GM10248 (cell line): ENCODE measurements around the gene PRPSAP1.

Experiments used
- CTCF ChIA-PET: fragments of 300-600 bp; sonication (Branson Sonifier 250); formaldehyde crosslinking; extraction: SDS; loops from one replicate; lab custom pipeline; 2021; ENCODE audit warnings: antibody characterized with exemption; lab: Yijun Ruan, JAX
- POLR2A ChIA-PET: fragments of 350-650 bp; sonication (Branson Sonifier 250); formaldehyde crosslinking; extraction: SDS; loops from one replicate; lab custom pipeline; 2020; ENCODE audit warnings: antibody characterized with exemption; lab: Yijun Ruan, JAX
- DNase-seq: peaks from one replicate; pipeline ENCODE4 v3.0.0; 2012; ENCODE audit errors: extremely low spot score
- CTCF ChIP-seq: IDR thresholded peaks from 2 replicates; pipeline ENCODE4 v1.5.1; 2012; ENCODE audit warnings: mild to moderate bottlenecking, low read depth; ENCODE audit errors: extremely low read depth, missing control alignments, control extremely low read depth

PRPSAP1 gene

DNA sequence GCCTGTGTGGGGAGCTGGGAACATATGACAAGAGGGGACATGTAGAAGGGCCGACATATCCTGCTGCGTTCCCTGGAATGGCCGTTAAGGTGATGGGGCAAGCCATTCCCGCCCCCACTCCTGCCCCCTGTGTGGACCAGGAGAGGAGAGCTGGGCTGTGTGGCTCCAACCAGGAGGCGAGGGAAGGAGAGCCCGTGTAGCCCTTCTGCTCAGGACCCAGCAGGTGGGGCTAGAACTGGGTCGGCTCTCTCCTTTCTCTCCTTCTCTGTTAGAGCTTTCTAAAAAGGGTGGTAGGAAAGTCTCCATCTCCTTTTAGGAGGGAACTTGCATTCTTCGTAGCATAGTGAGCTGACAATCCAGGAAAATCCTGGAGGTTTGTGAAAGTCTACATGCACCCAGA lies 43.5 kb upstream of the PRPSAP1 start:
- CTCF ChIA-PET, result interaction anchor here (0.6 to 9.6 kb wide), 51 partner anchors 11 to 659 kb away, joined by 3 to 203 read pairs (median 7); partner anchors contain the start of genes PRPSAP1, QRICH2, SPHK1 and UBE2O

GRCh38 chr17:76395980-76396379 lies 42.3 kb upstream of the PRPSAP1 start:
- ChIA-PET CTCF (interaction anchor here (1.3 to 9.6 kb wide), 7 partner anchors 9 to 274 kb away, joined by 4 to 203 read pairs (median 50); partner anchors contain the start of gene SPHK1), POLR2A (no interaction called here)
- TF ChIP-seq CTCF, result no peak
- DNase-seq, result no peak

More for the DNA sequence above, 43.5 kb upstream of the PRPSAP1 start:
- DNase-seq, result no peak
- no peak for TF ChIP-seq CTCF
- POLR2A ChIA-PET, result no interaction called here

DNA sequence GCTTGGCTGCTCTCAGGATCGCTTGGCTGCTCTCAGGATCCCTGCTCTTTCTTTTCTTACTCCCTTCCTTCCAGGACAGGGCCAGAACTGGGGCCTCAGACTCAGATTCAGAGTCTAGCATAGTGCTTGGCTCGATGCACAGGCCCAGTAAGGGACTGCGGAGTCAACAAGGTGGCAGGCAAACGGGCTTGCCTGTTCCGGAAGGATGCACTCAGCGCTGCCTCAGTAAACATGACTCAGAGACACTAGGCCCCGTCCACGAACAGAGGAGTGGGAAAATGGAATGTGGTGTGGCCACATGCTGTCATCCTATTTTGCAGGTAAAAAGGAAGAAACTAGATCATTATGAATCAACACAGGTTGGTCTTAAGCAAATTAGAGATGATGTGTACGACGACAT lies 40.5 kb upstream of the PRPSAP1 start:
- TF ChIP-seq CTCF, result no peak
- DNase-seq, result no peak
- ChIA-PET POLR2A (interaction anchor here (0.5 to 0.6 kb wide), 2 partner anchors 56 to 400 kb away, joined by 4 to 5 read pairs; no protein-coding TSS in a partner anchor), CTCF (interaction anchor here (1.1 to 9.6 kb wide), 5 partner anchors 9 to 381 kb away, joined by 3 to 203 read pairs (median 5); no protein-coding TSS in a partner anchor)

DNA sequence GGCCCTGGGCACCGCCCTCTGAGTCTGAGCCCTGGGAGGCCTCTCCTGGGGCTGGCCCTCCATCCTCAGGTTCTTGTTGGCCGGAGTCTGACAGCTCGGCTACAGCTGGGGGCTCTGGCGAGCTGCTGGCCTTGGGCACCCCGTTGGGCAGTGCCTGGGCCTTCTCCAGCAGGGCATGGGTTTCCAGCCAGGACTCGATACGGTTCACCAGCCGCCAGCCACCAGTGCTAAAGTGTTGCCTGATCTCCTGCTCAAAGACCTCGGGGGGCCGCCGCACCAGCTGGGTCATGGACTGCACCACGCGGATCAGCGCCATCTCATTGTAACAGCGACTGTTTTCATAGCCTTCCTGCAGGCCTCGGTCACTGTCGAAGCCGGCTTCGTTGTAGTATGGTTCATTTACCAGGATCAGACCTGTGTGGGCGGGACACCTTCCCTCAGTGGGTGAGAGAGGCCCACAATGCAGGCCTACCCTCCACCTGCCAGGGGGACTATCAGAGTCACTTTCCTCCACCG lies 37.5 kb upstream of the PRPSAP1 start:
- POLR2A ChIA-PET, result no interaction called here
- no peak for DNase-seq
- TF ChIP-seq CTCF, result no peak
- CTCF ChIA-PET, result interaction anchor here (0.8 to 1.8 kb wide), 4 partner anchors 10 to 26 kb away, joined by 3 to 5 read pairs (median 4); no protein-coding TSS in a partner anchor

- TF ChIP-seq CTCF, result no peak
- POLR2A ChIA-PET, result no interaction called here
- no peak for DNase-seq
- CTCF ChIA-PET, result interaction anchor here (0.7 to 7.7 kb wide), 3 partner anchors 7 to 18 kb away, joined by 3 to 109 read pairs (median 5); no protein-coding TSS in a partner anchor
Observed at GRCh38 chr17:76390003-76390421, 36.3 kb upstream of the PRPSAP1 start.

GRCh38 chr17:76388966-76389888 lies 35.5 kb upstream of the PRPSAP1 start:
- ChIA-PET POLR2A (no interaction called here), CTCF (interaction anchor here (0.7 to 7.7 kb wide), 2 partner anchors 8 to 19 kb away, joined by 3 to 109 read pairs; no protein-coding TSS in a partner anchor)
- no peak for DNase-seq
- TF ChIP-seq CTCF, result no peak
